Activated naive CD8-positive, alpha-beta T cell treated with anti-CD3 and anti-CD28 coated beads for 36 hours (primary cell): Measurements from ENCODE around the gene MCCD1. TPM values are rescaled to one million over a fixed set of nuclear protein-coding genes. Genes with fewer than 3 reads are reported as not detected.
A peak's percentile ranks its signal among the peaks of the same experiment; 100 is the strongest.

ENCODE experiments used
- DNase-seq: peaks from one replicate; pipeline ENCODE4 v3.0.0; 2021
- H3K27ac Mint-ChIP-seq: one replicate; pipeline ENCODE4 v1.8.0; 2022; ENCODE audit warnings: mild to moderate bottlenecking, moderate library complexity, mixed read lengths
- H3K27me3 Mint-ChIP-seq: one replicate; pipeline ENCODE4 v1.8.0; 2022; ENCODE audit warnings: mild to moderate bottlenecking, mixed read lengths
- H3K36me3 Mint-ChIP-seq: one replicate; pipeline ENCODE4 v1.8.0; 2021; ENCODE audit warnings: mild to moderate bottlenecking, mixed read lengths
- H3K4me1 Mint-ChIP-seq: one replicate; pipeline ENCODE4 v1.8.0; 2021; ENCODE audit warnings: mixed read lengths
- H3K4me3 Mint-ChIP-seq: one replicate; pipeline ENCODE4 v1.8.0; 2022; ENCODE audit warnings: mild to moderate bottlenecking, moderate library complexity, mixed read lengths
- H3K9me3 Mint-ChIP-seq: one replicate; pipeline ENCODE4 v1.8.0; 2022; ENCODE audit warnings: mixed read lengths
- total RNA-seq, 2 experiments: library from RNA; stranded (reverse); gene quantifications; one replicate each; pipeline ENCODE4 v1.2.3, GENCODE V29; 2021

MCCD1 gene
- total RNA-seq, 2 experiments from 2014 or later = not detected

- Mint-ChIP-seq H3K27ac (peak overlapping the region; percentile 88), H3K4me1 (peaks cover 69% of the 10 kb centered on the region), H3K36me3 (peaks cover 41% of the 10 kb centered on the region), H3K9me3 (no peaks in the 10 kb centered on the region), H3K4me3 (peak overlapping the region; percentile 59), H3K27me3 (no peaks in the 10 kb centered on the region)
- no peak for DNase-seq
Measured at GRCh38 chr6:31567531-31568370, 39.0 kb downstream of the MCCD1 start.

- Mint-ChIP-seq H3K9me3 (no peaks in the 10 kb centered on the region), H3K27ac (peak overlapping the region; percentile 88), H3K36me3 (peaks cover 42% of the 10 kb centered on the region), H3K4me3 (peak overlapping the region; percentile 59), H3K4me1 (peaks cover 69% of the 10 kb centered on the region), H3K27me3 (no peaks in the 10 kb centered on the region)
- peak; percentile 81 for DNase-seq
Measured at GRCh38 chr6:31568537-31568961, 39.8 kb downstream of the MCCD1 start.

DNA sequence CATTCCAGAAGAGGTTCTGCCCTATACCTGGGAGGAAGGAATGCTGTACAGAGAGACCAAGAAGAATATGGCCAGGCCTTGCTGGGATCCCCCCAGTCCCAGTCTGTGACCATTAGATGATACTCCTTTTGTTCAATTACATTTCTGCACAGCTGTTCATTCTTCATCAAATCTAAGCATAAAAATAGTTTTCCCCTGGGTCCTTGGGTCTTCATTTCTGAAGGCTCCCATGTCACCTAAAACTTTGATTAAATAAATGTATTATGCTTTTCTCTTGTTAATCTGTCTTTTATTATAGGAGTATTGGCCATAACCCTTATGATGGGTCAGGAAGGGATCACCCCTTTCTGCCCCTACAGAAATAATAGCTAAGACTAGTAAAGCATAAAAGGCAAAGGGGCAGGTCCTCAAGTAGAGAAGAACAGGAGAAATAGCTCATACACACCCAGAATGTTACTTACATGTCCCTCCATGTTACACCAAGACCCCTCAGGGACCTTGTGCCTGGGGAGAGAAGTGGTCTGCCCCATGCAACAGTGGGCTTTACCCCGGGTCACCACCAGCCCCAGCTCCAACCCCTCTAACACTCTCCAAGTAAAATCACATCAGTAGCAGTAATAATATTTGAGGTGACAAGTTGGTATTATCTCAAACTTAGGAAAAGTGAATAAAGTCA is 41.2 kb downstream of the MCCD1 start:
- no peaks in the 10 kb centered on the region for H3K27me3 Mint-ChIP-seq
- peaks cover 74% of the 10 kb centered on the region for H3K4me1 Mint-ChIP-seq

GRCh38 chr6:31572041-31572911 is 43.5 kb downstream of the MCCD1 start, which contains the start of gene LTA:
LTA (plus strand) TSS chr6:31572289; CDS start chr6:31572743, 454 bp downstream.
- Mint-ChIP-seq H3K9me3 (no peaks in the 10 kb centered on the region), H3K4me1 (peaks cover 72% of the 10 kb centered on the region), H3K27me3 (no peaks in the 10 kb centered on the region), H3K36me3 (peaks cover 56% of the 10 kb centered on the region), H3K4me3 (peak within 1 kb of the TSS; percentile 93), H3K27ac (peak within 1 kb of the TSS; percentile 99)
- peak; percentile 82 for DNase-seq

More for the DNA sequence above, 41.2 kb downstream of the MCCD1 start:
- no peak for DNase-seq
- Mint-ChIP-seq H3K4me3 (peak overlapping the region; percentile 38), H3K36me3 (peaks cover 41% of the 10 kb centered on the region), H3K27ac (peak overlapping the region; percentile 40), H3K9me3 (no peaks in the 10 kb centered on the region)

- Mint-ChIP-seq H3K9me3 (no peaks in the 10 kb centered on the region), H3K27ac (peak overlapping the region; percentile 99), H3K4me1 (peaks cover 66% of the 10 kb centered on the region), H3K27me3 (no peaks in the 10 kb centered on the region), H3K36me3 (peaks cover 61% of the 10 kb centered on the region), H3K4me3 (peak overlapping the region; percentile 93)
- DNase-seq = no peak
Measured at GRCh38 chr6:31573239-31574105, 44.7 kb downstream of the MCCD1 start.

GRCh38 chr6:31574106-31575061 is 45.6 kb downstream of the MCCD1 start:
- Mint-ChIP-seq H3K27ac (peak overlapping the region; percentile 99), H3K36me3 (peaks cover 67% of the 10 kb centered on the region)
- no peak for DNase-seq

DNA sequence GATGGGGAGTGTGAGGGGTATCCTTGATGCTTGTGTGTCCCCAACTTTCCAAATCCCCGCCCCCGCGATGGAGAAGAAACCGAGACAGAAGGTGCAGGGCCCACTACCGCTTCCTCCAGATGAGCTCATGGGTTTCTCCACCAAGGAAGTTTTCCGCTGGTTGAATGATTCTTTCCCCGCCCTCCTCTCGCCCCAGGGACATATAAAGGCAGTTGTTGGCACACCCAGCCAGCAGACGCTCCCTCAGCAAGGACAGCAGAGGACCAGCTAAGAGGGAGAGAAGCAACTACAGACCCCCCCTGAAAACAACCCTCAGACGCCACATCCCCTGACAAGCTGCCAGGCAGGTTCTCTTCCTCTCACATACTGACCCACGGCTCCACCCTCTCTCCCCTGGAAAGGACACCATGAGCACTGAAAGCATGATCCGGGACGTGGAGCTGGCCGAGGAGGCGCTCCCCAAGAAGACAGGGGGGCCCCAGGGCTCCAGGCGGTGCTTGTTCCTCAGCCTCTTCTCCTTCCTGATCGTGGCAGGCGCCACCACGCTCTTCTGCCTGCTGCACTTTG is 46.7 kb downstream of the MCCD1 start, which contains the start of gene TNF:
Gene TNF, plus strand, starts transcription at position 231 of the 567 bp plus-strand sequence. Its CDS starts 177 bp downstream, at position 408.
- H3K9me3 Mint-ChIP-seq = no peaks in the 10 kb centered on the region
- H3K27ac Mint-ChIP-seq = peak within 1 kb of the TSS; percentile 99
- H3K4me1 Mint-ChIP-seq = peaks cover 62% of the 10 kb centered on the region
- peak; percentile 83 for DNase-seq
- H3K27me3 Mint-ChIP-seq = no peaks in the 10 kb centered on the region
- H3K36me3 Mint-ChIP-seq = peaks cover 70% of the 10 kb centered on the region
- peak within 1 kb of the TSS; percentile 93 for H3K4me3 Mint-ChIP-seq

More at GRCh38 chr6:31574106-31575061, 45.6 kb downstream of the MCCD1 start:
- no peaks in the 10 kb centered on the region for H3K9me3 Mint-ChIP-seq
- H3K4me1 Mint-ChIP-seq = peaks cover 66% of the 10 kb centered on the region
- H3K27me3 Mint-ChIP-seq = no peaks in the 10 kb centered on the region
- peak overlapping the region; percentile 93 for H3K4me3 Mint-ChIP-seq

DNA sequence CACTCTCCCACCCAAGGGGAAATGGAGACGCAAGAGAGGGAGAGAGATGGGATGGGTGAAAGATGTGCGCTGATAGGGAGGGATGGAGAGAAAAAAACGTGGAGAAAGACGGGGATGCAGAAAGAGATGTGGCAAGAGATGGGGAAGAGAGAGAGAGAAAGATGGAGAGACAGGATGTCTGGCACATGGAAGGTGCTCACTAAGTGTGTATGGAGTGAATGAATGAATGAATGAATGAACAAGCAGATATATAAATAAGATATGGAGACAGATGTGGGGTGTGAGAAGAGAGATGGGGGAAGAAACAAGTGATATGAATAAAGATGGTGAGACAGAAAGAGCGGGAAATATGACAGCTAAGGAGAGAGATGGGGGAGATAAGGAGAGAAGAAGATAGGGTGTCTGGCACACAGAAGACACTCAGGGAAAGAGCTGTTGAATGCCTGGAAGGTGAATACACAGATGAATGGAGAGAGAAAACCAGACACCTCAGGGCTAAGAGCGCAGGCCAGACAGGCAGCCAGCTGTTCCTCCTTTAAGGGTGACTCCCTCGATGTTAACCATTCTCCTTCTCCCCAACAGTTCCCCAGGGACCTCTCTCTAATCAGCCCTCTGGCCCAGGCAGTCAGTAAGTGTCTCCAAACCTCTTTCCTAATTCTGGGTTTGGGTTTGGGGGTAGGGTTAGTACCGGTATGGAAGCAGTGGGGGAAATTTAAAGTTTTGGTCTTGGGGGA is 47.4 kb downstream of the MCCD1 start:
- peaks cover 58% of the 10 kb centered on the region for H3K4me1 Mint-ChIP-seq
- no peaks in the 10 kb centered on the region for H3K27me3 Mint-ChIP-seq
- peak overlapping the region; percentile 99 for H3K27ac Mint-ChIP-seq
- peak overlapping the region; percentile 93 for H3K4me3 Mint-ChIP-seq
- no peak for DNase-seq
- peaks cover 76% of the 10 kb centered on the region for H3K36me3 Mint-ChIP-seq
- no peaks in the 10 kb centered on the region for H3K9me3 Mint-ChIP-seq

DNA sequence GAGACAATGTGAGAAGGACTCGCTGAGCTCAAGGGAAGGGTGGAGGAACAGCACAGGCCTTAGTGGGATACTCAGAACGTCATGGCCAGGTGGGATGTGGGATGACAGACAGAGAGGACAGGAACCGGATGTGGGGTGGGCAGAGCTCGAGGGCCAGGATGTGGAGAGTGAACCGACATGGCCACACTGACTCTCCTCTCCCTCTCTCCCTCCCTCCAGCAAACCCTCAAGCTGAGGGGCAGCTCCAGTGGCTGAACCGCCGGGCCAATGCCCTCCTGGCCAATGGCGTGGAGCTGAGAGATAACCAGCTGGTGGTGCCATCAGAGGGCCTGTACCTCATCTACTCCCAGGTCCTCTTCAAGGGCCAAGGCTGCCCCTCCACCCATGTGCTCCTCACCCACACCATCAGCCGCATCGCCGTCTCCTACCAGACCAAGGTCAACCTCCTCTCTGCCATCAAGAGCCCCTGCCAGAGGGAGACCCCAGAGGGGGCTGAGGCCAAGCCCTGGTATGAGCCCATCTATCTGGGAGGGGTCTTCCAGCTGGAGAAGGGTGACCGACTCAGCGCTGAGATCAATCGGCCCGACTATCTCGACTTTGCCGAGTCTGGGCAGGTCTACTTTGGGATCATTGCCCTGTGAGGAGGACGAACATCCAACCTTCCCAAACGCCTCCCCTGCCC is 48.3 kb downstream of the MCCD1 start:
- Mint-ChIP-seq H3K4me3 (peak overlapping the region; percentile 93), H3K9me3 (no peaks in the 10 kb centered on the region), H3K36me3 (peaks cover 85% of the 10 kb centered on the region), H3K4me1 (peaks cover 51% of the 10 kb centered on the region), H3K27ac (peak overlapping the region; percentile 99), H3K27me3 (no peaks in the 10 kb centered on the region)
- DNase-seq = no peak

- Mint-ChIP-seq H3K27ac (peak overlapping the region; percentile 99), H3K36me3 (peaks cover 83% of the 10 kb centered on the region), H3K4me3 (peak overlapping the region; percentile 93), H3K4me1 (peaks cover 54% of the 10 kb centered on the region), H3K9me3 (no peaks in the 10 kb centered on the region), H3K27me3 (no peaks in the 10 kb centered on the region)
- no peak for DNase-seq
Measured at GRCh38 chr6:31577579-31577966, 48.8 kb downstream of the MCCD1 start.

GRCh38 chr6:31578184-31579118 is 49.7 kb downstream of the MCCD1 start:
- H3K36me3 Mint-ChIP-seq = peaks cover 78% of the 10 kb centered on the region
- no peaks in the 10 kb centered on the region for H3K27me3 Mint-ChIP-seq
- peak overlapping the region; percentile 93 for H3K4me3 Mint-ChIP-seq
- peak overlapping the region; percentile 92 for H3K27ac Mint-ChIP-seq
- H3K9me3 Mint-ChIP-seq = no peaks in the 10 kb centered on the region
- no peak for DNase-seq
- peaks cover 52% of the 10 kb centered on the region for H3K4me1 Mint-ChIP-seq
